KMS-11 (cell line): ENCODE results near the gene OAT.
A peak's percentile ranks its signal among the peaks of the same experiment; 100 is the strongest.

ENCODE experiments used
- H2AFZ ChIP-seq: fragments of 200-600 bp; sonication (generic); 2 replicates; pipeline ENCODE4 v1.6.1; 2016; ENCODE audit warnings: antibody characterized with exemption, mixed run types, low read depth
- H3K27ac ChIP-seq: fragments of 200-600 bp; sonication (generic); 2 replicates; pipeline ENCODE4 v1.6.1; 2016; ENCODE audit warnings: mild to moderate bottlenecking, mixed run types
- H3K27me3 ChIP-seq: fragments of 200-600 bp; sonication (generic); 2 replicates; pipeline ENCODE4 v1.6.1; 2017; ENCODE audit warnings: mild to moderate bottlenecking, low read depth, mixed run types, moderate library complexity; ENCODE audit not compliant: insufficient read depth
- H3K36me3 ChIP-seq: fragments of 200-600 bp; sonication (generic); 2 replicates; pipeline ENCODE4 v1.6.1; 2017; ENCODE audit warnings: mild to moderate bottlenecking, mixed run types; ENCODE audit not compliant: insufficient read depth
- H3K4me1 ChIP-seq: fragments of 200-600 bp; sonication (generic); 2 replicates; pipeline ENCODE4 v1.6.1; 2016; ENCODE audit warnings: mild to moderate bottlenecking, low read depth, mixed run types; ENCODE audit not compliant: poor library complexity, severe bottlenecking
- H3K4me2 ChIP-seq: fragments of 200-600 bp; sonication (generic); 2 replicates; pipeline ENCODE4 v1.7.0; 2016; ENCODE audit warnings: mild to moderate bottlenecking, mixed run types
- H3K4me3 ChIP-seq: fragments of 200-600 bp; sonication (generic); IDR thresholded peaks from 2 replicates; pipeline ENCODE4 v1.6.1; 2017; ENCODE audit warnings: low read depth, low read length, mixed read lengths; ENCODE audit not compliant: insufficient read depth
- H3K79me2 ChIP-seq: fragments of 200-600 bp; sonication (generic); 2 replicates; pipeline ENCODE4 v1.6.1; 2016; ENCODE audit warnings: low read depth, mixed run types; ENCODE audit not compliant: insufficient read depth
- H3K9ac ChIP-seq: fragments of 200-600 bp; sonication (generic); 2 replicates; pipeline ENCODE4 v1.6.1; 2016; ENCODE audit warnings: mild to moderate bottlenecking, mixed run types
- H4K20me1 ChIP-seq: fragments of 200-600 bp; sonication (generic); 2 replicates; pipeline ENCODE4 v1.6.1; 2016; ENCODE audit warnings: mild to moderate bottlenecking, mixed run types; ENCODE audit not compliant: insufficient read depth
- CTCF ChIP-seq: fragments of 200-600 bp; sonication (generic); conservative IDR thresholded peaks from 2 replicates; pipeline ENCODE4 v1.6.1; 2017; ENCODE audit warnings: low read depth, mild to moderate bottlenecking, antibody characterized with exemption, low read length, moderate library complexity, mixed read lengths

OAT gene

DNA sequence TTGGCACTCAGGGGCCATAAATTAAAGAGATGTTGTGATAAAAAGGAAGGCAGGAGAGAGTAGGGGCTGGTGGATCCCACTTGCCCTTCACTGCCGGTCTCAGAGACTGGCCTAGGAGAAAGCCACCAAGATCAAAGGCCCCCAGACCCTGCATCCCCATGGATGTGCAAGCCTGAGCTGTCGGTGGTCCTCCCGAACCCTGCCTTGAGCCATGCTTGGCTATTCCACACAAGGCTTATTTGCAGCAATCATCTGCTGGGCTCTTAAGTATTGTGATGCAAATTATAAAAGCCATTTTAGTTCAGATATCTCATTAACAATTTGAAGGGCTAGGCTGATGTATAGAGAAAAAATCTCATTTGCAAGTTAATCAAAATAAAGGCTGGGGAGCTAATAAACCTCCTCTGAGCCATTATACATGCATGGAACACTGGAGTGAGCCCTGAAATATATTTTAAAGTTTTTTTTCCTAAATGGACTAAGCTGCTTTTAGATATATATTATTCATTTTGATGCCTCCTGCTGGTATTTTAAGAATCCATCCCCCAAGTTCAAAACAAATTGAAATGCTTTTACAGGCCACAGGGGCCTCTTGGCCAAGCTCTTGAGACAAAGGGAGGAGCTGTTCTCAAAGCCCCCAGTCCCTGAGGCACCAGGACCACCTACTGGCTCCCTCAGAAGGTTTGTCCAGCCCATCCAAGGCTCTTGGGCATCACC lies 28.1 kb downstream of the OAT start:
- Histone ChIP-seq H3K4me2 (no peak overlapping the region), H3K36me3 (no peaks in the 10 kb centered on the region), H3K9ac (no peak overlapping the region), H3K79me2 (no peaks in the 10 kb centered on the region), H3K27me3 (no peaks in the 10 kb centered on the region), H3K4me1 (peaks cover 33% of the 10 kb centered on the region), H3K4me3 (no peak overlapping the region), H3K27ac (no peak overlapping the region), H4K20me1 (no peaks in the 10 kb centered on the region), H2AFZ (no peak overlapping the region)
- no peak for TF ChIP-seq CTCF

GRCh38 chr10:124389613-124390361 lies 28.9 kb downstream of the OAT start:
- Histone ChIP-seq H4K20me1 (no peaks in the 10 kb centered on the region), H3K36me3 (no peaks in the 10 kb centered on the region), H3K27me3 (no peaks in the 10 kb centered on the region), H3K9ac (peak overlapping the region; percentile 36; the same call in 1 of the 2 replicates), H3K27ac (no peak overlapping the region), H3K4me2 (peak overlapping the region; percentile 49), H3K79me2 (no peaks in the 10 kb centered on the region), H2AFZ (peak overlapping the region; percentile 70), H3K4me1 (peaks cover 33% of the 10 kb centered on the region), H3K4me3 (no peak overlapping the region)
- TF ChIP-seq CTCF, result no peak; the same call in 1 of the 2 replicates

GRCh38 chr10:124388823-124389612 lies 29.7 kb downstream of the OAT start:
- TF ChIP-seq CTCF, result peak; percentile 79
- H3K27ac ChIP-seq, result no peak overlapping the region
- H3K9ac ChIP-seq, result peak overlapping the region; percentile 36; the same call in 1 of the 2 replicates
- H3K36me3 ChIP-seq, result no peaks in the 10 kb centered on the region
- H2AFZ ChIP-seq, result peak overlapping the region; percentile 70
- H3K4me2 ChIP-seq, result peak overlapping the region; percentile 57
- H3K79me2 ChIP-seq, result no peaks in the 10 kb centered on the region
- peaks cover 33% of the 10 kb centered on the region for H3K4me1 ChIP-seq
- H3K4me3 ChIP-seq, result no peak overlapping the region
- no peaks in the 10 kb centered on the region for H4K20me1 ChIP-seq
- H3K27me3 ChIP-seq, result no peaks in the 10 kb centered on the region

DNA sequence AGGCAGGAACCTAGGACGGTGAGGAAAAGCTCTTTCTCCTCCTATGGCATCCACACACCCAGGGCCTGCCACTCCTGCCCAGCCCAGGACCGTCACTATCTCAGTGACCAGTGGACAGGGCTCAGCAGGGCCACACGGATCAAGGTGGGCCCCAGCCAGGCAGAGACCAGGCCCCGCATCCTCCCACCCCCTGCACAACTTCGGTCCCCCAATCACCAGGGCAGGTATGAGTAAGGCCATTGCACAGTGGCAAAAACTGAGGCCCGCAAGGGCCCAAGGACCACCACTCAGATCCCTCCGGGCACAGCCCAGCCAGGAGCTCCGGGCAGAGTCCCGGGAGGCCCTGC lies 30.3 kb downstream of the OAT start:
- no peak for TF ChIP-seq CTCF
- H3K4me1 ChIP-seq, result peaks cover 33% of the 10 kb centered on the region
- H3K27me3 ChIP-seq, result no peaks in the 10 kb centered on the region
- H3K79me2 ChIP-seq, result no peaks in the 10 kb centered on the region
- H3K4me2 ChIP-seq, result no peak overlapping the region
- no peak overlapping the region for H3K9ac ChIP-seq
- no peak overlapping the region for H3K27ac ChIP-seq
- H4K20me1 ChIP-seq, result no peaks in the 10 kb centered on the region
- no peaks in the 10 kb centered on the region for H3K36me3 ChIP-seq
- H3K4me3 ChIP-seq, result no peak overlapping the region
- H2AFZ ChIP-seq, result no peak overlapping the region
